ENCODE data around the gene ZNF700.
"Not testable (repeated sequence)": the region's sequence is repeated elsewhere in the genome, so short reads cannot be mapped to it uniquely, and the experiment has no call there.

The ZNF700 gene

GRCh38 chr19:11894851-11895250 lies 30.1 kb upstream of the ZNF700 start:
- no peaks in the 10 kb centered on the region for H3K4me1 ChIP-seq (ENCODE audit: low read depth, poor library complexity, severe bottlenecking)
- H3K79me2 ChIP-seq (ENCODE audit: insufficient read depth, low read depth) = no peaks in the 10 kb centered on the region
- H3K9ac ChIP-seq = no peak overlapping the region
- no peaks in the 10 kb centered on the region for H3K27me3 ChIP-seq (ENCODE audit: insufficient read depth, low read depth)
- H3K36me3 ChIP-seq (ENCODE audit: insufficient read depth) = no peaks in the 10 kb centered on the region
- H3K27ac ChIP-seq = no peak overlapping the region
- H2AFZ ChIP-seq (ENCODE audit: low read depth) = no peak overlapping the region
- no peak for TF ChIP-seq CTCF (conservative IDR thresholded peaks at IDR 0.05; ENCODE audit: low read depth, low read length)
- H4K20me1 ChIP-seq (ENCODE audit: insufficient read depth) = no peaks in the 10 kb centered on the region
- no peak overlapping the region for H3K4me3 ChIP-seq (IDR thresholded peaks at IDR 0.05; ENCODE audit: insufficient read depth, low read depth, low read length)
- no peak overlapping the region for H3K4me2 ChIP-seq

GRCh38 chr19:11902228-11902627 lies 22.7 kb upstream of the ZNF700 start:
- Histone ChIP-seq H3K36me3 (ENCODE audit: insufficient read depth) (no peaks in the 10 kb centered on the region), H3K4me3 (IDR thresholded peaks at IDR 0.05; ENCODE audit: insufficient read depth, low read depth, low read length) (no peak overlapping the region), H3K4me1 (ENCODE audit: low read depth, poor library complexity, severe bottlenecking) (no peaks in the 10 kb centered on the region), H3K9ac (no peak overlapping the region), H2AFZ (ENCODE audit: low read depth) (no peak overlapping the region), H4K20me1 (ENCODE audit: insufficient read depth) (no peaks in the 10 kb centered on the region), H3K27me3 (ENCODE audit: insufficient read depth, low read depth) (no peaks in the 10 kb centered on the region), H3K4me2 (no peak overlapping the region), H3K79me2 (ENCODE audit: insufficient read depth, low read depth) (no peaks in the 10 kb centered on the region), H3K27ac (no peak overlapping the region)
- TF ChIP-seq CTCF (conservative IDR thresholded peaks at IDR 0.05; ENCODE audit: low read depth, low read length) = no peak

GRCh38 chr19:11905928-11906327 lies 19.0 kb upstream of the ZNF700 start:
- no peak overlapping the region for H3K4me2 ChIP-seq
- no peaks in the 10 kb centered on the region for H3K4me1 ChIP-seq (ENCODE audit: low read depth, poor library complexity, severe bottlenecking)
- no peak for TF ChIP-seq CTCF (conservative IDR thresholded peaks at IDR 0.05; ENCODE audit: low read depth, low read length)
- H3K27ac ChIP-seq = no peak overlapping the region
- no peak overlapping the region for H3K9ac ChIP-seq
- H3K4me3 ChIP-seq (IDR thresholded peaks at IDR 0.05; ENCODE audit: insufficient read depth, low read depth, low read length) = no peak overlapping the region
- H3K36me3 ChIP-seq (ENCODE audit: insufficient read depth) = no peaks in the 10 kb centered on the region
- H2AFZ ChIP-seq (ENCODE audit: low read depth) = no peak overlapping the region
- no peaks in the 10 kb centered on the region for H4K20me1 ChIP-seq (ENCODE audit: insufficient read depth)
- H3K27me3 ChIP-seq (ENCODE audit: insufficient read depth, low read depth) = no peaks in the 10 kb centered on the region
- no peaks in the 10 kb centered on the region for H3K79me2 ChIP-seq (ENCODE audit: insufficient read depth, low read depth)

- H3K9ac ChIP-seq; H3K36me3 ChIP-seq (ENCODE audit: insufficient read depth); H3K4me1 ChIP-seq (ENCODE audit: low read depth, poor library complexity, severe bottlenecking); H3K79me2 ChIP-seq (ENCODE audit: insufficient read depth, low read depth); H3K4me2 ChIP-seq; H3K27me3 ChIP-seq (ENCODE audit: insufficient read depth, low read depth); H3K27ac ChIP-seq; H3K4me3 ChIP-seq (IDR thresholded peaks at IDR 0.05; ENCODE audit: insufficient read depth, low read depth, low read length); H2AFZ ChIP-seq (ENCODE audit: low read depth); H4K20me1 ChIP-seq (ENCODE audit: insufficient read depth): not testable (repeated sequence)
These were observed 13.0 kb upstream of the ZNF700 start for GRCh38 chr19:11911937-11912336.

- not testable (repeated sequence) for H3K79me2 ChIP-seq (ENCODE audit: insufficient read depth, low read depth); H3K9ac ChIP-seq; H3K4me2 ChIP-seq; H2AFZ ChIP-seq (ENCODE audit: low read depth); H4K20me1 ChIP-seq (ENCODE audit: insufficient read depth); H3K36me3 ChIP-seq (ENCODE audit: insufficient read depth); H3K27me3 ChIP-seq (ENCODE audit: insufficient read depth, low read depth); H3K4me3 ChIP-seq (IDR thresholded peaks at IDR 0.05; ENCODE audit: insufficient read depth, low read depth, low read length); H3K27ac ChIP-seq; H3K4me1 ChIP-seq (ENCODE audit: low read depth, poor library complexity, severe bottlenecking)
These were observed 10.4 kb upstream of the ZNF700 start for GRCh38 chr19:11914417-11915051.
